ENCODE results near the gene KLRC1.
"Not testable (repeated sequence)": the region's sequence is repeated elsewhere in the genome, so short reads cannot be mapped to it uniquely, and the experiment has no call there.

GRCh38 chr12:10439608-10440274 lies 13.4 kb downstream of the KLRC1 start:
- TF ChIP-seq POLR2A, CTCF (IDR thresholded peaks at IDR 0.05): not testable (repeated sequence)

Data from esophagus squamous epithelium (tissue), 4 donors.